GM10847 (cell line): ENCODE results near the gene SNRPD3.

Source experiments
- POLR2A ChIP-seq: IDR thresholded peaks from 2 replicates; pipeline ENCODE4 v1.6.1; 2011; ENCODE audit not compliant: insufficient read length; ENCODE audit errors: extremely low read depth

The SNRPD3 gene

DNA sequence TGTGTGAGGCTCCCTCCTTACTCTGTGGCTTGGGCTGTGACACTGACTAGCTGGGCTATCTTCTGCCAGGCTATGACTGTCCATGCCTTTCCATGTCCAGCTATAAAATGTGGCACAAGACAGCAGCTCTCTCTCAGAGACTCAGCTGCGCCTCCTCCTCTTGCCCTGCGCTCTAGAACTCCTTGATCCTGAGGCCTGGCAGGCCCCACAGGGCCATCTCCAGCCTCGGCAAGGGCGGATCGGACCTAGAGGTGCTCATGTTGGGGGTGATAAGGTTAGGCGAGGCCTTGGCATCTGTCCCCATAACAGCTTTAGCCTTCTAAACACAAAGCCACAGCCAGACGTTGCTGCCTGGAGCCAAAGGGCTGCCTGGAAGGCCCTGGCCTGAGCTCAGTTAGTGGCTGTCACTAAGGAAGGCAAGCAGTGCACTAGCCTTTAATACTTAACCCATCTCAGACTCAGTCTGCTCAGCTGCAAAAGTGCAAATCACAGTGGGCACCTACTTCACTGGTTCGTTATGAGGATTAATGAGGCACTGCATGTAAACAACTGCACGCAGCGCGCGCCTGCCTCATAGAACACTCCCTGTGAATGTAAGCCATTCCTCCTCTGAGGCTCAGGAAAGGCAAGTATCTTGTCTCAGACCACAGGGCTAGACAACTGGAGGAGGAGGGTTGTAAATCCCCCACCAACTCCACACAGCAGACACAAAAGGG, 2.0 kb upstream of the SNRPD3 start:
- TF ChIP-seq POLR2A = no peak

DNA sequence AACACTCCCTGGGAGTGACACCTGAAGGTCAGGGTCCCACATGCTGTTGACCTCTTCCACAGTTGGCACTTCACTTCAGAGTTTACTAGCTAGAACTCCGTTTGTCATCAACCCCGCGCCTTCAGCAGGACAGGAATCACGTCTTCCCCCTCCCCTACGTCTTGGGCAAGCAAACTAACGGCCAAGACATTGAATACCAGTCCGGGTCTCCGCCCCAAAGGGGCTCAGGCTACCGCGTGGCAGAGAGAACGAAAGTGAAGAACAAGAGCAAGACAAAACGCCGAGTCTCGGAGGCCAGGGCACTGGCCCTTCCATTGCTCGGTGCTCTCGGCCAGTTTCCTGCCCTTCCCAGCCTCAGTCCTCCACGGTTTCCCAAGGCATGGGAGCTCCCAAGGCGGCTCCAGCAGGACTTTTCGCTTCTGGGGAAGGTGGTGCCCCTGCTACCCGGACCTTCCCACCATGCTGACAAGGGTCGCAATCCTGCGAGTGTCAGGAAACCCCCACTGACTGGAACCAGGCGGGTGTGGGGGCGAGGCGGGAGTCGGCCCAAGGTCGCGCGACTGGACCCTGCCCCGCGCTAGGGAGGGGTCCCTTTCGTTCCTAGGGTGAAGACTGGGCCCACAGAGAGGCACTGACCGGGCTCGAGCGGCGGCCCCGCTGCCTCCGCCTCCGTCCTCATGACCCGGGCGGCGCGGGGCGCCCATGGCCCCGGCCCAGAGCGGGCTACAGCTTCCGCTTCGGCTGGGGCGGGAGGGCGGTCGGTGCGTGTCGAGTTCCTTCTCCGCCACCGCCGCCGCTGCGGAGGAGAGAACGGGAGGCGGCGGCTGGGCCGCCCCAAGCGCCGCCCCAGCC, 1.3 kb upstream of the SNRPD3 start, which contains the start of gene GUCD1:
GUCD1 (minus strand) TSS at position 826 of the 852 bp plus-strand sequence; CDS start at position 679, 147 bp downstream.
- no peak for TF ChIP-seq POLR2A

DNA sequence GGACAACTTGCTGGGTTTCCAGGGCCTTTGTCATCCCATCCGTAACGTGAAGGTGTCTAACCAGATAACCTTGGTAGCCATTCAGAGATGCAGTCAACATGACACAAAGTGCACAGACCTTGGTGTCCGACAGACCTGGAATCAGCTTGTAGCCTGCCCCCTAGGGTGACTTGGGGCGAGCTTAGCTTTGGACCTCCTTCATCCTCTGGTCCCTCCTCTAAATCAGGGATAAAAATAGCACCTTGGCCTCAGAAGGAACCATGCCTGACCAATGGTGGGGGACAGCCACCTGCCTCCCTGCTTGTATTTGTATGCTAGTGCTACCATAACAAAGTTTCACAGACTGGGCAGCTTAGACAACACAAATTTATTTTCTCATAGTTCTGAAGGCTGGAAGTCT, 3.7 kb downstream of the SNRPD3 start:
- TF ChIP-seq POLR2A = no peak

DNA sequence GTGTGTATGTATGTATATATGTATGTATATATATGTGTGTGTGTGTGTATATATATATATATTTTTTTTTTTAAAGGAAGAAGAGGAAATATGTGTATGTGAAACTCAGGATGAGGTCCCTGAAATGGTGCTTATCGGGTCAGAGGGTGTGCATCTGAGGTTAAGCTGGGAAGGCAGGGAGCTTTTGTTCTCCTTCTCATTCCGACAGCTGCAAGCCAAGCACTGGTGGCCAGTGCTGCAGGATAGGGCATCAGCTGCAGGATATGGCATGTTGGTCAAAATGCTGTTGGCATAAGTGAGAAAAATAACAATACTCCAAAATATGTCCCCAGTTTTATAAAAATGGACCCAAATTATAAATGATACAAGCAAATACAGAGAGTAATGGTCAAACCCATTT, 7.4 kb downstream of the SNRPD3 start:
- TF ChIP-seq POLR2A = no peak

DNA sequence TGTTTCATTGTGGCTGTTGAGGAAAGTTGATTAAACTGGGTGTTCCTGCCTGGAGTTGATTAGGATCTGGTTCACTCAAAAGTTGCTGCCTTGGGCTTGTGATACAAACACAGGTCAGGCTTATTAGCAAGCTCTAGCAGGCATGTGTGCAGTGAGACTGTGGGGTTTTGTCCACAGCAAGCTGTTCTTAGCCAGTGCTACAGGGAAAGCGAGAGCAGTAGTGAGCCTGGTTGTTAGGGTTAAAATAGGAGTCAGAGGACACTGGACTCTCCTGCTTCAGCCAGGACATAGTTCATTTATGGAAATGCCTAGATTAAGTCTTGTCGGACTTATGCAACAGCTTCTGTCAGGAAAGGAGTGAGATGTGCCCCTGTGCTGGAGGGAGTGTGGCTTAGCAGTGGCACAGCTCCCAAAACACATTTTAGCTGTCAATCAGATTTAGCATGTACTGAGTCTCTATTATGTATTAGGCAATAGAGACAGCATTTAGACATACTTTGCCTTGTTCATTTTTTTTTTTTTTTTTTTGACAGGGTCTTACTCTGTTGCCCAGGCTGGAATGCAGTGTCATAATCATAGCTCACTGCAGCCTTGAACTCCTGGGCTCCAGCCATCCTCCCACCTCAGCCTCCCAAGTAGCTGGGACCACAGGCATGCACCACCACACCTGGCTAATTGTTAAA, 8.7 kb downstream of the SNRPD3 start:
- TF ChIP-seq POLR2A = no peak

DNA sequence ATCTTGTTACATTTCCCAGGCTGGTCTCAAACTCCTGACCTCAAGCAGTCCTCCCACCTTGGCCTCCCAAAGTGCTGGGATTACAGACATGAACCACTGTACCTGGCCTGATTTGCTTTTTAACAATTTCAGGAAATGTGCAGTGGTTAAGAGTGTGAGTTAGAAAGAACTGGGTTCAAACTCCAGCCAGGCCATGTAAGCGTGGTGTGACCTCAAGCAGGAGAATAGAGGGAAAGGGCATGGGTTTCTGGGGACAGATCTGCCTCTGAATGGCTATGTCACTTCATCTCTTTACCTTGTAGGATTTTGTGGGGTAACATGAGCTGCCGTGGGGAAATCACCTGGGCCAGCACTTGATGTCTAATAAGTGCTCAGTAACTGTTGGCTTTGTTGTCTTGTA, 9.3 kb downstream of the SNRPD3 start:
- TF ChIP-seq POLR2A = no peak

DNA sequence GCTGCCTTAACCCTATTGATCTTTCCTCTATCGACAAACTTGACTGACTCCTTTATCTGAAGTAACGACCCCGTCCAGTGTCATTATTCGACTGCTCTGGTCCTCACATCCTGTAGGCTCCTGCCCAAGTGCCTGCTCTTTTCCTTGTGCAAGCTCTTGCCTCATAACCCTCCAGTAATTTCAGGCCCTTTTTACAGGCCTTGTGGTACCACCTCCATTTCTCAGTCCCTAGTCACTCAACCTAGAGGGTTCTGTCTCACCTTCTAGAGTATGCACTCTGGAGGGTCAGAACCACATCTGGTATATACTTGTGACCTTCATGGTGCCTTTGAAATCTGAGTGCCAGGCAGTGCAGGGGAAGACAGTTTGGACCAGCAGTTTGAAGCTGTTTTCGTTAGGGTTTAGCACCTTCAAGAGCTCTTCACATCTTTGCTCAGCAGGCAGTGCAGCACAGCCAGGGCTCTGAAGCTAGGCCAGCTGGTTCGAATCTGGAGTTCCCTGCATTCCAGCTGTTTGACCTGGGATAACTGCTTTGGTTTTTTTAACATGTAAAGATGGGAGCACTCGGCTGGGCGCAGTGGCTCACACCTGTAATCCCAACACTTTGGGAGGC, 11.2 kb downstream of the SNRPD3 start:
- no peak for TF ChIP-seq POLR2A

DNA sequence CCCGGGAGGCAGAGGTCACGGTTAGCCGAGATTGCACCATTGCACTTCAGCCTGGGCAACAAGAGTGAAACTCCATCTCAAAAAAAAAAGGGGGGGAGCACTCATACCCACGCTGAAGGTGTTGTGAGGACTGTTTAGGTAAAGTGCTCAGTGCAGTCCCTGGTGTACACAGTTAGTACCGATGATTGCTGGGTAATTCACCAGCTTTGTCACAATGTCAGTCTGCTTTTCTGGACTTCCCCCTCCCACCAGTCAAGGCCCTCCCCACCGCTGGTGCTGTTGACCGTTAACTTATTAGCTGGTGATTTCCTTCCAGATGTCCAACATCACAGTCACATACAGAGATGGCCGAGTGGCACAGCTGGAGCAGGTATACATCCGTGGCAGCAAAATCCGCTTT, 11.9 kb downstream of the SNRPD3 start:
- no peak for TF ChIP-seq POLR2A

DNA sequence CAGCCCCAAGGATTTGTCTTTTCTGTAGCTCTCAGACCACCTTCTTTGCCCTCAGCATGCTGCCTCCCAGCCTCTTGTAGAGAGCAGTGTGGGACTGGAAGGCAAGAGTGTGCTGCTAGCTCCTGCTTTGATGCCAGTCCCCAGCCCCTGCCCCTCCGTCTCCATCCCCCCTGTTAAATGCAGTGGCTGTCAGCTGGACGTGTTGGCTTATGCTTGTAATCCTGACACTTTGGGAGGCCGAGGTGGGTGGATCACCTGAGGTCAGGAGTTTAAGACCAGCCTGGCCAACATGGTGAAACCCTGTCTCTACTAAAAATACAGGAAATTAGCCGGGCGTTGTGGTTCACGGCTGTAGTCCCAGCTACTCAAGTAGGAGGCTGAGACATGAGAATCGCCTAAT, 15.5 kb downstream of the SNRPD3 start:
- no peak for TF ChIP-seq POLR2A

DNA sequence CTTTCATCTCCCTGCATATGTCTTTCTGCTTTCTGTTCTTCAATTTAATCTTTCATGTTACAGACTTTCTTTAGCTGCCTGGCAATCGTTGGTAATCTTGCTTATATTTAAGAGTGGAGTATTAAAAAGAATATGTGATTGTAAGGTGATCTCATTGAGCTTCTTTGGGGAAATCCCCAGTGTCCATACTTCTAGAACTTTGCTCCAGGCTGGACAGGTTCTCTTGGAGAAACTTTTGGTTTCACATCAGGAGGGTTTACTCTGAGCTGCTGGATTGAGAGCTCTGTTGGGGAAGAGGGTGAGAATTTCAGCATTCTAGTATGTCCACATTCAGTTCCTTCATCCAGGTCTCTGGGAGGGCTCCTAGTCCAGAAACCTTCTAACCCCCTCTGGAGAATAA, 21.0 kb downstream of the SNRPD3 start:
- TF ChIP-seq POLR2A = no peak

DNA sequence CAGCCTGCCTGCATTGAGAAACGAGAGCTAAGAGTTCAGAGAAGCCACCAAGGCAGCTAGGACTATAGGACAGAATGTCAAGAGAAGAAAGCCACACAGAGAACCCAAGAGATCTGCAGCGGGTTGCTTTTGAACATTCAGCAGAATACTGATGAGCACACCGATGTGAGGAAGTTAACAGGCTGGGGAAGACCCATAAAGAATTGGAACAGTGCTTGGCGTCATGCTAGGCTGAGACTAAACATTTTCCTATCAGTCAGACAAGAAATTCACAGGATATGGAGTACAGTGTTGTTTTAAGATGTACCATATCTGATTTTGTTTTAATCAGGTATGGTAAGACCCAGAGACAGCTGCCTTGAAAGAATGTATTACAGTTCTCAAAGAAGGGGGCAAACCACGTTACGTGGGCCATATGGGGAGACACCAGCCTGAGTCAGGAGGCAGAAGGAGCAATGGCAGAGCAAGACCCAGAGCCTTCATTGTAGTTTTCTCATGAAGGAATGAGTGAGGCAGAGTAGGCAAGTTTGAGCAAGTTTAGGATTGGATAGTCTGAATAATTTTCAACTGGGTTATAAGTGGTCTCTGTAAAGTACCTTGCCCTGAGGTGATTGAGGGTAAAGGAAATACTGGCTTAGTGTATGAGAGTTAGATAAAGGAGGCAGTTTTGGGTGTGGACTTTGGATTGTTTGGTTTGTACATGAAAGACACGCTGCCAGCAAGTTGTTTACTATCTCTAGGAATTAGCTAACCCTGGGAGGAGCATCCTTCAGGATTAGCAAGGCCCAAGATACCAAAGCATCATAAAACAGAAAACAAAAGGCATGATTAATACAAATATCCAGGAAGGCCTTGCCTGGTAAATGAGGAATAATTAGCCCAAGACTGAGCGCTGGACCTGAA, 22.8 kb downstream of the SNRPD3 start:
- no peak for TF ChIP-seq POLR2A

DNA sequence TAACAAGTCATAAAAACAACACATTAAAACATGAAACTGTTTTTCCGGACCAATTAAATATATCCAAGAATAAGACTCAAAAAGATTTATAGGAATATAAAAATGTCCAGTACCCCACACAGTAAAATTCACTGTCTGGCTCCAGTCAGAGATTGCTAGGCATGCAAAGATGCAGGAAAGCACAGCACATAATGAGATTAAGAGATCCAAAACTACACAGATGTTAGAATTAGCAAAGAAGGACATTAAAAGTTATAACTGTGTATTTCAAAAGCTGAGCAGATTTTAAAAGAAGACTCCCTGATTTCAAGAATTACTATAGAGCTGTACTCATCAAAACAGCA, 23.4 kb downstream of the SNRPD3 start:
- TF ChIP-seq POLR2A = no peak

DNA sequence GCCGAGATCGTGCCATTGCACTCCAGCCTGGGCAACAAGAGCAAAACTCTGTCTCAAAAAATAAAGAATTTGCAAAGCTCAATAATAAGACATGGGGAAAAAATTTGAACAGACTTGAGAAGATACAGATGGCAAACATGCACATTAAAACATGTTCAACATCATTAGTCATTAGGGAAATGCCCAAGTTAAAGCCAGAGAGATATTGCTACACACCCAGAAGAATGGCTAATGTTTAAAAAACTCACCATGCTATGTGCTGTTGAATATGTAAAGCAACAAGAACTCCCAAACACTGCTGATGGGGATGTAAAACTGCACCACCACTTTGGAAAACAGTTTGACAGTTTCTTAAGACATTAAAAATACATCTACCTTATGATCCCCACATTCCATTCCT, 24.5 kb downstream of the SNRPD3 start:
- TF ChIP-seq POLR2A = no peak

DNA sequence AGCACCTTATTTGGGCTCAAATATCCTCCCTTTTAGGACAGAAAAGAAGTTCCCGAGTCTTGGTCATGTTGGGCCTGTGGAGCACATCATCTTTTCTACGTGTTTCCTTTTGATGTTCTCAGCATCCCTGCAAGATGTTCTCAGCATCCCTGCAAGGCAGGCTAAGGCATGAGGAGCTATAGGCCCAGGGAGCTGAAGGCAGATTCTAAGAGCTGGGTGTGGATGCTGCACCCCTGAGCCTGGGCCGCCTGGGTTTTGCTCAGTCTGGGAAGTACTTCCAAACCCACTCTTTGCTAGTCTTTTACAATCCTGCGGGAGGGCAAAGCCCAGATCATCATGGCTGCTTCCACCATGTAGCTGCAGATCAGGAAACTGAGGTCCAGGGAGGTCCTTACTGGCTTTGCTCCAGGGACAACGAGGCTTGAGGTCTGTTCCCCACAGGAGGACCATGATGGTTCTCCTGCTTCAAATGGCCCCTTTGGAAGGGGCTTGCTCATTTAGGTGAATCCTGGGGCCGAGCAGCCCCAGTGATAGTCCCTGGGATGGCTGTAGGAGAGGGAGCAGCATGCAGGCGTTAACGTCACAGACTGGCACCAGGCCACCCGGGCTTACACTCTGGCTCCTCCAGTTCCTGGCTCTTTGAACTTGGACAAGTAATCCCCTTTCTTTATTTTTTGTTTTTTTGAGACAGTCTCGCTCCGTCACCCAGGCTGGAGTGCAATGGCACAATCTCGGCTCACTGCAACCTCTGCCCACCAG, 26.4 kb downstream of the SNRPD3 start:
- no peak for TF ChIP-seq POLR2A
